HG03066 (cell line): Measurements from ENCODE around the gene SMIM23.

ENCODE experiments used
- ATAC-seq: cut with Tn5 transposase; IDR thresholded peaks from one replicate; pipeline ENCODE4 v1.9.1; 2021; ENCODE audit warnings: low read depth; ENCODE audit not compliant: unreplicated experiment

Gene SMIM23

GRCh38 chr5:171813270-171813669 lies 27.7 kb downstream of the SMIM23 start:
- ATAC-seq = no peak

DNA sequence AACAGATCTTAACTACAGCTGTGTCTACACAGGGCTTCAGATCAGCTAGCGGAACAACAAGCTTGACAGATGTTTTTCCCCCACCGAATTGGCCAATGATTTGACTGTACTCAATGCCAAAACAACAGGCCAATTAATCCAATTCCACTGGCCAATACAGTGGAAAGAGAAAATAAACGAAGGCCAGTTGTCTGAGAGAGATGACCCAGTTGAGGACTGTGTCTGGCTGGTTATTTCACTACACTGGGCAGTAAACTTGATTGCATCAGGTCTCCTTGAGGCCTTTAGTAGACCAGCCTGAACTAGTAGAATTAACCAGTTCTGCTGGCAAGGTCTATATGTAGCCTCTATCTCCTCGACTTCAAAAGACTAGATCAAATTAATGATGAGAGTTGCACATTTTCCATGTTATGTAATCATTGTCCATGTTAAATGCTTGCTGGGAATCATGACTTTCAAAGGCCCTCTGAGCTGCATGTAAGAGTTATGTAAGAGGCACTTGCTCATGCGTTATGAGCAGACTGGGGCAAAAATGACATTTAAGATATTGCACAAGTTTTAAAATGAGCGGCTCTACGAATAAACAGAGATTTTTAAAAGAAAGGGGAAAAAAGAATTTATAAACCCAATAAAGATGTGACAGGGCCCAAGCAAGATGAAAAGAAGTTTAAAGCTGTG lies 28.3 kb downstream of the SMIM23 start:
- ATAC-seq = no peak

GRCh38 chr5:171816666-171817065 lies 31.0 kb downstream of the SMIM23 start:
- no peak for ATAC-seq

- no peak for ATAC-seq
Observed at GRCh38 chr5:171820561-171820960, 34.9 kb downstream of the SMIM23 start.

DNA sequence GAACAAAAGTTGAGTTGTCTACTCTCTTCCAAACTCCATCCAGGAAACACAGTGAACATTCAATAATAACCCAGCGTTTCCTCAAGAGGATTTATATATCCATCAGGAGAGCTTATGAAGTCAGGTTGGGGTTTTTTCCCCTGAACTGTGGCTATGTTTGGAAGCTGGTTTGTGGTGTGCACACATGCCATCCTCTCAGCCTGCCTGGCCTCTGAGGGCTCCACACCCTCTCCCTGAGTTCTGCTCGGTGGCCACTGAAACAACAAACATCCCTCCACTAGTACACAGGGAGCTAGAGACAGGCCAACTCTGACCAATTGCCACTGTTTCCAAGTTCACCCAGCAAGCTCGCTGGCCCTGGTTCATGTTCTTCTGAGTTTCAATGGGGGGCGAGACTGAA lies 35.7 kb downstream of the SMIM23 start:
- ATAC-seq = no peak

DNA sequence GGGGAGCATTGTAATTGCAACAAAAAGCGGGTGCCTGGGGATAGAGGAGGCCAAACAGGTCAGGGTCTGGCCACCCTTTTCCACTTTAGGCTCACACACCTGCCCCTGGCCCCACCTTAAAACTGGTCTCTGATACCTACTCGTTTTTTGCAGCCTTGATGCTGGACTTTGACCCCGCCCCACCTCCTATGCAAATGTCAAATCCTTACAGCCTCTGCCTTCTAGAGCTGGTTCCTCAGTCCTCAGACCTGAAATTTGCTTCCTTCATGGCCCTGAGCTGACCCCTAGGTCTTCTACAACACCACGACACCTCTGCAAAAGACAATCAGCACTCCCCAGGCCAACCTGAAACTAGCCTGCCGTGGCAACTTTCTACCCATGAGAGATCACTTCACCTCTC lies 37.7 kb downstream of the SMIM23 start:
- ATAC-seq = no peak

GRCh38 chr5:171825051-171825450 lies 39.4 kb downstream of the SMIM23 start:
- ATAC-seq = no peak

GRCh38 chr5:171826132-171826531 lies 40.5 kb downstream of the SMIM23 start:
- no peak for ATAC-seq

- no peak for ATAC-seq
Observed at GRCh38 chr5:171827162-171827561, 41.5 kb downstream of the SMIM23 start.

DNA sequence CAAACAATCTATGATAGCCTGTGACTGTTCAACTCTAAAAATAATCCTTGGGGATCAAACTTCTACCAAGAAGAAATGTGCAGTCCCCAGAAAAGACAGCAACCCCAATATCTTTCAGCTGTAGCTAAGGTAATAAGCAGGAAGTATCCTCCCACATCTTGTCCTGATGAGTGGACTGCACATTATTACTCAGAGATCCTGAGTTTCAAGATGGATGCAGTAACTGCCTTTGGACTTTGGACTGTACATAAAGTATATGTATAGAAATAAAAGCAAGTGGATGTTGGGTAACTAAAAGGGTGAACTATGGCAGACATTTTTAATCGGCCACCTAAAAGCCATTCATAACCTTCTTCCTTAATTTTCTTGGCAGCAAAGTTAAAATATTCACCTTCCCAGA lies 45.1 kb downstream of the SMIM23 start:
- no peak for ATAC-seq

GRCh38 chr5:171832775-171833174 lies 47.2 kb downstream of the SMIM23 start:
- no peak for ATAC-seq

DNA sequence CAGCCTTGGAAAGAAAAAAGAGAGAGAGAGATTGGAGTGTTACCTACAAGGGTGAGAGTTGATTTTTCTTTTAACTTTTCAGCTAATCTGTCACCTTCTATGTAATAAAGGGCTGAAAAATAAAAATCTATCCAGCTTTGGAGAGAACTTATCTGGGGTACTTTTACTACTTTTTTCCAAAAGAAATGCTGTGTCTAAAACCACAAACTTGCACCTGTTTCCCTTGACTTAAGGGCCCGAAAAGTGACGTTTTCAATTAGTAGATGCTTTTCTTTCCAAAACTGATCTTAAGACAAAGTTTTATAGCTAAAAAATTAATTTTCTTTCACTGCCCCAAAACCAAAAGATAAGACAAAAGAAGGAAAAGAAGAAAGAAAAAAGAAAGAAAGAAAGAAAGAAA lies 48.8 kb downstream of the SMIM23 start:
- no peak for ATAC-seq

GRCh38 chr5:171835066-171835465 lies 49.4 kb downstream of the SMIM23 start:
- no peak for ATAC-seq

DNA sequence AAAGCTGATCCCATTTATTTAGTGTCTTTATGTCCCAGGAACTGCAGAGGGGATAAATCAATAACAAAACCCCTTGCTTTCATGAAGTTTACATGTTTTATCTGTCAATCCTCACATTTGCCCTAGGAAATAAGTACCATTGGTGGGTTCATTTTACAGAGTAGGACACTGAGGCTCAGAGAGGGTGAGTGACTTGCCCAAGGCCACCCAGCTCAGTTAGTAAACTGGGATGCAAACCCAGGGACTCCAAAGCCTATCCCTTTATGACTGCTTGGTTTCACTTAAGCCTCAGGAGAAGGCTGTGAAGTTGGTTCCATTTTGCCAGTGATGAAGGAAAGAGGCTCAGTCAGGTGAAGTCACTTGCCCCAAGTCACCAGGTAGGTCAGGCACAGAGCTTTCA lies 51.9 kb downstream of the SMIM23 start:
- ATAC-seq = no peak

- no peak for ATAC-seq
Observed at GRCh38 chr5:171838066-171838465, 52.4 kb downstream of the SMIM23 start.

DNA sequence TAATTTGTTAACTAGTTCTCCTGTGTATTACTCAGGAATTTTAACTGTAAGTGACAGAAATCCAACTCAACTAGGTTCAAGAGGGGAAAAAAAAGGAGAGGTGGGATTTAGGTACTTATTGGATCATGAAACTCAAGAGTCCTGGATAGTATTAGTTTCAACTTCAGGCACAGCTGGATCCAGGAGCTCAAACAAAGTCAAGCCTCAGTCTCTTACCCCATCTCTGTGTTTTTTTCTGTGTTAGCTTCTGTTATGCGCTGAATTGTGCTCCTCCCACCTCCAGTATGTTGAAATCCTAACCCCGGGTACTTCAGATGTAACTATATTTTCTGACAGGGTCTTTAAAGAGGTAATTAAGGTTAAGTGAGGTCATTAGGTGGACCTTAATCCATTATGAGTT lies 53.5 kb downstream of the SMIM23 start:
- ATAC-seq = no peak

DNA sequence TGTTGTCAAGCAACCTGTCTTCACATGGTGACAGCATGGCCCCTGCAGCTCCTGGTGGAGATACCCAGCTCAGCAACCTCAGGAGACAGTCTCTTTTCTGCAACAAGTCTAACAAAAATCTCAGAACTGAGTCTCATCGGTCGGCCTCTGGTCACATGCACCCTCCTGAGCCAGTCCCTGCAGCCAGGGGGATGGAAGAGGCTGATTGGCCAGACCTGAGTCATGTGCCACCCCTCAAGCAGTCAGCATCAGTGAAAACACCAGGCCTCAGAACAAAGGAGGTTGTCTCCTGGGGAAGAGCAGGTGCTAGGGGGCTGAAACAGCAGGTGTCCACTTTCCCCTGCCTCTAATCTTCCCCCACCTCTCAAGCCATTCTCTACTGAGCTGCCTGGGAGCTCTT lies 54.4 kb downstream of the SMIM23 start:
- ATAC-seq = no peak
